ENCODE measurements around the gene PA2G4. TPM values are rescaled to one million over a fixed set of nuclear protein-coding genes. Genes with fewer than 3 reads are reported as not detected.
"Not testable (repeated sequence)": the region's sequence is repeated elsewhere in the genome, so short reads cannot be mapped to it uniquely, and the experiment has no call there.

Gene PA2G4
- polyA plus RNA-seq, 1 donor = 131 TPM

DNA sequence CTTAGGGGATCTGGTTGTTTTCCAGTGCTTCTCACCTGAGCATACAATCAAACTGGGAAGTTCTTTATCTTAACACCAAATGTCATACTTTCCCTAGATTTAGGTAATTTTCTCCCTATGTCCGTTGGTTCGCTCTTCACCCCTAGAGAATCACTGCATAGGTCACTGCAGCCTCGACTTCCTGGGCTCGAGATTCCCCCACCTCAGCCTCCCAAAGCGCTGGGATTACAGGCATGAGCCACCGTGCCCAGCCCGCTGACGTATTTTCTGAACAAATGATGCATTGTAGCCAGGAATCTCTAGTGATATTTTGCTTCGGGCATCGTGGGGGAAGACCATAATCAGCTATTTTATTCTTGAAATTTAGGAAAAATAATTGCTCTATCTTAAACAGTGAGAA is 11.0 kb downstream of the PA2G4 start:
- no CpG with 5 or more reads among the region's 10 CpGs for WGBS (ENCODE audit: insufficient coverage, low lambda C conversion rate)
- peak in 1 of 2 donors; percentile 30 for DNase-seq

DNA sequence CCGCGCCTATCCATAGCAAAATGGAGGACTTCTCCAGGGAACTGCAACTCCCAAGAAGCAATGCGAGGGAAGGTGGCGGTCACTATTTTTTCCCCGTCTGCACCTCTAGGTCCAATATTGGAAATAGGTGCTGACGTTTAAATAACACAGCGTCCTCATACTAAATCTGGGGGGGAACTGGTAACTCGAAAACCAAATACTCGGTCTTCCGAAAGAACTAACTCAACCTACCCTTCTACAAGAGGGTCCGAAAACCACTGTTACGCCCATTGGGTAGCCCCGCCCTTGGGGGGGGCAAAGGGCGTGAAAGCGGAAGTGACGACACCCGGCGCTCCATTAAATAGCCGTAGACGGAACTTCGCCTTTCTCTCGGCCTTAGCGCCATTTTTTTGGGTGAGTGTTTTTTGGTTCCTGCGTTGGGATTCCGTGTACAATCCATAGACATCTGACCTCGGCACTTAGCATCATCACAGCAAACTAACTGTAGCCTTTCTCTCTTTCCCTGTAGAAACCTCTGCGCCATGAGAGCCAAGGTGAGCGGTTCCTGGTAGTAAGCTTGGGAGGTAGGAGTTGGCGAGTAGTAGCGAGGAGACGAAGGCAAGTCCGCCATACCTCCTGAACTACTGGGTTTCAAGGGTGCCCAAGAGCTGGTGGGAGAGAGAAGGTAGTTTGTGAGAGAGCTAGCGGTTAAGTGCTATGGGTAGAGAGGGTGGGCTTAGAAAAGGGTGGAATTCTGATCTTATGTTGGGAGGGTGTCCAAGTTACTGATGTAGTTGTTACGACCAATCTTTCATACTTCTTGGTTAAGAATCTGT is 12.1 kb downstream of the PA2G4 start, which contains the start of gene RPL41:
TSS of gene RPL41 (plus strand) at position 367 of the 815 bp plus-strand sequence.
- no peaks in the 10 kb centered on the region for H3K27me3 ChIP-seq (ENCODE audit: control insufficient read depth, insufficient read depth, low read length)
- 0% methylated on average over 3 of the region's 34 CpGs for WGBS (ENCODE audit: insufficient coverage, low lambda C conversion rate)
- peak; percentile 95 to 98 for DNase-seq
- peaks cover 15% of the 10 kb centered on the region for H3K4me1 ChIP-seq (ENCODE audit: control insufficient read depth, insufficient read depth, low read length)
- no peaks in the 10 kb centered on the region for H3K9me3 ChIP-seq (ENCODE audit: control insufficient read depth, low read depth, low read length)
- peaks cover 39% of the 10 kb centered on the region for H3K36me3 ChIP-seq (ENCODE audit: control insufficient read depth, insufficient read depth, low read length)
- H3K4me3 ChIP-seq (ENCODE audit: low read length) = peak within 1 kb of the TSS; percentile 77
- H3K27ac ChIP-seq (ENCODE audit: low read length) = peak within 1 kb of the TSS; percentile 95

More for the DNA sequence above, 11.0 kb downstream of the PA2G4 start:
- Histone ChIP-seq H3K27me3 (ENCODE audit: control insufficient read depth, insufficient read depth, low read length) (no peaks in the 10 kb centered on the region), H3K9me3 (ENCODE audit: control insufficient read depth, low read depth, low read length) (no peaks in the 10 kb centered on the region), H3K27ac (ENCODE audit: low read length) (peak overlapping the region; percentile 95), H3K36me3 (ENCODE audit: control insufficient read depth, insufficient read depth, low read length) (peaks cover 39% of the 10 kb centered on the region), H3K4me3 (ENCODE audit: low read length) (peak overlapping the region; percentile 77), H3K4me1 (ENCODE audit: control insufficient read depth, insufficient read depth, low read length) (peaks cover 15% of the 10 kb centered on the region)

DNA sequence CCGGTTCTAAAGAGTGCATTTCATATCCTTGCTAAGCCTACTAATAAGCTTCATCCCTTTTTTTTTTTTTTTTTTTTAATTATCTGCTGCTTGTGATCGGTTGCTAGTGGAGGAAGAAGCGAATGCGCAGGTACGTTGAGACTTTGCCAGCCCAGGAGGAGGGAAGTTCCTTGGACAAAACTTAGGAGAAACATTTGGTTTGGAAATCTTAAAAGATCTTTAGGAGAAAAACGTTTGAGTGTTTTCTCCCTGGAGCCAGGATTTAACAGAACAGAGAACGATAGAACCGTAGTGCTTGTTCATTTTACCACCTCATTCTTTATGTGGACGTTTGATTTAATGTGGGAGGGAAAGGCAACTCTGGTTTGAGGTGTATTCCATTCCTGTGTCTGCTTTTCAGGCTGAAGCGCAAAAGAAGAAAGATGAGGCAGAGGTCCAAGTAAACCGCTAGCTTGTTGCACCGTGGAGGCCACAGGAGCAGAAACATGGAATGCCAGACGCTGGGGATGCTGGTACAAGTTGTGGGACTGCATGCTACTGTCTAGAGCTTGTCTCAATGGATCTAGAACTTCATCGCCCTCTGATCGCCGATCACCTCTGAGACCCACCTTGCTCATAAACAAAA is 12.8 kb downstream of the PA2G4 start:
- Histone ChIP-seq H3K4me1 (ENCODE audit: control insufficient read depth, insufficient read depth, low read length) (peaks cover 15% of the 10 kb centered on the region), H3K27ac (ENCODE audit: low read length) (peak overlapping the region; percentile 95), H3K4me3 (ENCODE audit: low read length) (peak overlapping the region; percentile 77), H3K36me3 (ENCODE audit: control insufficient read depth, insufficient read depth, low read length) (peaks cover 36% of the 10 kb centered on the region)
- WGBS (ENCODE audit: insufficient coverage, low lambda C conversion rate) = 0% methylated on average over 1 of the region's 16 CpGs
- not testable (repeated sequence) for H3K9me3 ChIP-seq (ENCODE audit: control insufficient read depth, low read depth, low read length); H3K27me3 ChIP-seq (ENCODE audit: control insufficient read depth, insufficient read depth, low read length)
- peak in 1 of 2 donors; percentile 25 for DNase-seq

DNA sequence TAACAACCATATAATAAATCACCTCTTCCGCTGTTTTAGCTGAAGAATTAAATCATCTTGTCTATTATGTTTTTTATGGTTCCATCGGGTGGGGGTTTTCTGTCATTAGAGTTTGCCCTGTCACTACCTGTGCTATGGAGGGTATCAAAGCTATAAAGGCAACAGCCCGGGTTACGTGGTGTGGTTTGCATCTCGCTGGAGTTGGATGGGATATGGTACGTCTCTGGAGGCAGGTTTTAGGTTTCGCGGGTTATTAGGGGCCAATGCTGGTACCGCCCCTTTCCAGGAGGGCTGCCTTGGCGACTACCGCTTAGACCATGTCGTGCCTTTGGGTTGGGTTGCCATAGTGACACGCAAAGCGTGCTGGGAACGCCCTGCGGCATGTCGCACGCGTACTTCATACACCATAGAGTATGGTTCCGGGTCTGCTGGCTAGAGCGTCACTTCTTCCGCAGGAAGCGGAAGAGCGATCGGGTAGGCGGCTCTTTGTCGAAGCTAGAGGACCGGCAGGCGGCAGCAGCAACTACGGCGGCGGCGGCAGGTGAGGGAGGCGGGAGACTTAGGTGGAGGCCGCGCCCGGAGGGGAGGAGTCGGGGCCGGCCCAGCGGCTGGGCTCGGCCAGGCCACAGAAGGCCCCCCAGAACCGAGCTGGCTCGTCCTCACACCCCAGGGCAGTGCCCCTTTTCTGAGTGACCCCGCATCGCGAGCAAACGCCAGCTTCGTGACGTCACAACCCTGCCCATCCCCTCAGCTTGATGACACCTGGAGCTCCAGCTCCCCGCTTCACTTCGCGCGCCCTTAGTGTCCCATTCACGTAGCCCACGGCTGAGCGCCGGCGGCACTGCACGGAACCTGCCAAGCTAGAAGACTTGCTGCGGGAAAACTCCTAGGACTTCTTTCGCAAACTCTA is 13.7 kb downstream of the PA2G4 start, which contains the start of gene ZC3H10:
TSS of gene ZC3H10 (plus strand) at position 489 of the 910 bp plus-strand sequence. CDS start 2,297 bp downstream, outside the sequence.
- no CpG with 5 or more reads among the region's 61 CpGs for WGBS (ENCODE audit: insufficient coverage, low lambda C conversion rate)
- peak; percentile 100 for DNase-seq
- no peaks in the 10 kb centered on the region for H3K9me3 ChIP-seq (ENCODE audit: control insufficient read depth, low read depth, low read length)
- peaks cover 15% of the 10 kb centered on the region for H3K4me1 ChIP-seq (ENCODE audit: control insufficient read depth, insufficient read depth, low read length)
- no peaks in the 10 kb centered on the region for H3K27me3 ChIP-seq (ENCODE audit: control insufficient read depth, insufficient read depth, low read length)
- peaks cover 28% of the 10 kb centered on the region for H3K36me3 ChIP-seq (ENCODE audit: control insufficient read depth, insufficient read depth, low read length)
- H3K27ac ChIP-seq (ENCODE audit: low read length) = peak within 1 kb of the TSS; percentile 95
- peak within 1 kb of the TSS; percentile 77 for H3K4me3 ChIP-seq (ENCODE audit: low read length)

GRCh38 chr12:56118688-56119357 is 14.5 kb downstream of the PA2G4 start:
- Histone ChIP-seq H3K27ac (ENCODE audit: low read length) (peak overlapping the region; percentile 94), H3K4me3 (ENCODE audit: low read length) (peak overlapping the region; percentile 77), H3K9me3 (ENCODE audit: control insufficient read depth, low read depth, low read length) (no peaks in the 10 kb centered on the region), H3K27me3 (ENCODE audit: control insufficient read depth, insufficient read depth, low read length) (no peaks in the 10 kb centered on the region), H3K4me1 (ENCODE audit: control insufficient read depth, insufficient read depth, low read length) (peaks cover 15% of the 10 kb centered on the region), H3K36me3 (ENCODE audit: control insufficient read depth, insufficient read depth, low read length) (peaks cover 20% of the 10 kb centered on the region)
- WGBS (ENCODE audit: insufficient coverage, low lambda C conversion rate) = no CpG with 5 or more reads among the region's 13 CpGs
- no peak for DNase-seq

- Histone ChIP-seq H3K36me3 (ENCODE audit: control insufficient read depth, insufficient read depth, low read length) (peaks cover 20% of the 10 kb centered on the region), H3K4me1 (ENCODE audit: control insufficient read depth, insufficient read depth, low read length) (peaks cover 12% of the 10 kb centered on the region), H3K27ac (ENCODE audit: low read length) (peak overlapping the region; percentile 94), H3K27me3 (ENCODE audit: control insufficient read depth, insufficient read depth, low read length) (no peaks in the 10 kb centered on the region), H3K4me3 (ENCODE audit: low read length) (no peak overlapping the region), H3K9me3 (ENCODE audit: control insufficient read depth, low read depth, low read length) (no peaks in the 10 kb centered on the region)
- WGBS (ENCODE audit: insufficient coverage, low lambda C conversion rate) = 0% methylated on average over 2 of the region's 2 CpGs
- peak; percentile 87 for DNase-seq
Observed at GRCh38 chr12:56119361-56119796, 15.0 kb downstream of the PA2G4 start.

GRCh38 chr12:56120158-56120846 is 15.9 kb downstream of the PA2G4 start:
- Histone ChIP-seq H3K27me3 (ENCODE audit: control insufficient read depth, insufficient read depth, low read length) (no peaks in the 10 kb centered on the region), H3K27ac (ENCODE audit: low read length) (peak overlapping the region; percentile 41), H3K4me1 (ENCODE audit: control insufficient read depth, insufficient read depth, low read length) (peaks cover 12% of the 10 kb centered on the region), H3K36me3 (ENCODE audit: control insufficient read depth, insufficient read depth, low read length) (peaks cover 20% of the 10 kb centered on the region), H3K4me3 (ENCODE audit: low read length) (no peak overlapping the region), H3K9me3 (ENCODE audit: control insufficient read depth, low read depth, low read length) (no peaks in the 10 kb centered on the region)
- DNase-seq = no peak
- no CpG with 5 or more reads among the region's 17 CpGs for WGBS (ENCODE audit: insufficient coverage, low lambda C conversion rate)

GRCh38 chr12:56121204-56121870 is 17.0 kb downstream of the PA2G4 start:
- DNase-seq = no peak
- no peaks in the 10 kb centered on the region for H3K27me3 ChIP-seq (ENCODE audit: control insufficient read depth, insufficient read depth, low read length)
- H3K4me1 ChIP-seq (ENCODE audit: control insufficient read depth, insufficient read depth, low read length) = peaks cover 21% of the 10 kb centered on the region
- no peak overlapping the region for H3K4me3 ChIP-seq (ENCODE audit: low read length)
- H3K9me3 ChIP-seq (ENCODE audit: control insufficient read depth, low read depth, low read length) = no peaks in the 10 kb centered on the region
- peaks cover 20% of the 10 kb centered on the region for H3K36me3 ChIP-seq (ENCODE audit: control insufficient read depth, insufficient read depth, low read length)
- H3K27ac ChIP-seq (ENCODE audit: low read length) = no peak overlapping the region
- WGBS (ENCODE audit: insufficient coverage, low lambda C conversion rate) = no CpG with 5 or more reads among the region's 11 CpGs

DNA sequence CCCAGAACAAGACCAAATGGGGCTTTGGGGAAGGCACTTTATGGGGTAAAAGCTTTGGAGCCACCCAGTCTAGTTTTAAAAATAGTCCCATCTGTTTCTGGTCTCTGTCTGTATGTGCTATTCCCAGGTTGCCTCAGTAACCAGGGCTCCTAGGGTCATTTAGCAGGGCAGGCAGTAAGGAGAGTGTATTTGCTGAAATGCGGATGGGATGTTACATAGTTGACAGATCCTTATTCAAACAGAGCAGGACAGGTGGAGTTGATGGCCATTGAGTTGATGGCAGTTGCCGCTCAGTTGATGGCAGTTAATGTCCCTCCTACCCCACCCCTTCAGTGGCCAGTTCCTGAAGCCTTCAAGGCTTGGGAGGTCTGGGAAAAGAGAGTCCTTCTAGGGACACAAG is 18.3 kb downstream of the PA2G4 start:
- WGBS (ENCODE audit: insufficient coverage, low lambda C conversion rate) = no CpG with 5 or more reads among the region's 2 CpGs
- peak in 1 of 2 donors; percentile 28 for DNase-seq
- Histone ChIP-seq H3K36me3 (ENCODE audit: control insufficient read depth, insufficient read depth, low read length) (peaks cover 20% of the 10 kb centered on the region), H3K4me3 (ENCODE audit: low read length) (no peak overlapping the region), H3K27ac (ENCODE audit: low read length) (no peak overlapping the region), H3K27me3 (ENCODE audit: control insufficient read depth, insufficient read depth, low read length) (no peaks in the 10 kb centered on the region), H3K4me1 (ENCODE audit: control insufficient read depth, insufficient read depth, low read length) (peaks cover 32% of the 10 kb centered on the region), H3K9me3 (ENCODE audit: control insufficient read depth, low read depth, low read length) (no peaks in the 10 kb centered on the region)

All from large intestine (tissue), 3 donors.